Amniotic stem cell (primary cell): ENCODE results near the gene FHOD1.

Experiments
- DNase-seq: peaks from one replicate; lab custom pipeline; 2025; lab: John Stamatoyannopoulos, UW

The FHOD1 gene

GRCh38 chr16:67206838-67207248 lies 40.4 kb downstream of the FHOD1 start:
- no peak for DNase-seq

GRCh38 chr16:67206129-67206837 lies 41.0 kb downstream of the FHOD1 start:
- no peak for DNase-seq

- no peak for DNase-seq
Observed at GRCh38 chr16:67204076-67204475, 43.2 kb downstream of the FHOD1 start.

- no peak for DNase-seq
Observed at GRCh38 chr16:67202956-67203493, 44.3 kb downstream of the FHOD1 start.

GRCh38 chr16:67202426-67202825 lies 44.9 kb downstream of the FHOD1 start:
- no peak for DNase-seq

GRCh38 chr16:67201411-67202345 lies 45.6 kb downstream of the FHOD1 start:
- DNase-seq: no peak

GRCh38 chr16:67200491-67200890 lies 46.8 kb downstream of the FHOD1 start:
- no peak for DNase-seq

GRCh38 chr16:67199808-67200198 lies 47.5 kb downstream of the FHOD1 start:
- DNase-seq: no peak

- DNase-seq: no peak
Observed at GRCh38 chr16:67199011-67199807, 48.1 kb downstream of the FHOD1 start, which contains the start of gene ELMO3. Gene ELMO3, plus strand, starts transcription at chr16:67199131. Its CDS starts 196 bp downstream, at chr16:67199327.

- DNase-seq: no peak
Observed at GRCh38 chr16:67198238-67198734, 49.0 kb downstream of the FHOD1 start.

GRCh38 chr16:67197704-67198103 lies 49.6 kb downstream of the FHOD1 start:
- DNase-seq: no peak

GRCh38 chr16:67196881-67197280 lies 50.4 kb downstream of the FHOD1 start:
- DNase-seq: no peak

- DNase-seq: no peak
Observed at GRCh38 chr16:67195676-67196075, 51.6 kb downstream of the FHOD1 start.

- DNase-seq: no peak
Observed at GRCh38 chr16:67194260-67194659, 53.0 kb downstream of the FHOD1 start.

- no peak for DNase-seq
Observed at GRCh38 chr16:67193536-67193935, 53.7 kb downstream of the FHOD1 start.

GRCh38 chr16:67192781-67193361 lies 54.4 kb downstream of the FHOD1 start:
- no peak for DNase-seq

- peak; percentile 92 for DNase-seq
Observed at GRCh38 chr16:67191995-67192681, 55.1 kb downstream of the FHOD1 start, which contains the start of gene E2F4. Gene E2F4, plus strand, starts transcription at chr16:67192155. Its CDS starts 73 bp downstream, at chr16:67192228.

GRCh38 chr16:67191411-67191994 lies 55.8 kb downstream of the FHOD1 start:
- no peak for DNase-seq

- DNase-seq: no peak
Observed at GRCh38 chr16:67190448-67191399, 56.6 kb downstream of the FHOD1 start.
